Keratinocyte (primary cell): ENCODE measurements around the gene BOLL.

Experiments used
- CTCF ChIP-seq, 3 experiments: IDR thresholded peaks in 1 of 3; conservative IDR thresholded peaks in 1 of 3; optimal IDR thresholded peaks in 1 of 3; 2 replicates in 2 of 3; 3 replicates in 1 of 3; pipeline versions ENCODE3 to v1.5.1; 2011; ENCODE audit warnings: low read length in 3 of 3, mild to moderate bottlenecking in 3 of 3, moderate library complexity in 2 of 3, control low read depth in 1 of 3, inconsistent platforms in 1 of 3; ENCODE audit not compliant: insufficient read depth in 2 of 3; ENCODE audit errors: extremely low read depth in 1 of 3
- EZH2 ChIP-seq: IDR thresholded peaks from one replicate; pipeline ENCODE4 v1.6.1; 2012; ENCODE audit warnings: inconsistent platforms, mild to moderate bottlenecking, low read length, moderate library complexity

GRCh38 chr2:197700960-197701359 is 84.2 kb downstream of the BOLL start:
- no peak for TF ChIP-seq CTCF (optimal IDR thresholded peaks at IDR 0.05 in 1 of 3, IDR thresholded peaks at IDR 0.05 in 1 of 3, conservative IDR thresholded peaks at IDR 0.05 in 1 of 3; ENCODE audit: extremely low read depth in 1 of 3, insufficient read depth in 2 of 3, low read length in 3 of 3)
- TF ChIP-seq EZH2 = no peak
